ENCODE results near the gene PRRT1. TPM values are rescaled to one million over a fixed set of nuclear protein-coding genes. Genes with fewer than 3 reads are reported as not detected.
A peak's percentile ranks its signal among the peaks of the same experiment; 100 is the strongest.

PRRT1 gene
- total RNA-seq, 1 experiment from 2014 or later: 1.9 TPM

DNA sequence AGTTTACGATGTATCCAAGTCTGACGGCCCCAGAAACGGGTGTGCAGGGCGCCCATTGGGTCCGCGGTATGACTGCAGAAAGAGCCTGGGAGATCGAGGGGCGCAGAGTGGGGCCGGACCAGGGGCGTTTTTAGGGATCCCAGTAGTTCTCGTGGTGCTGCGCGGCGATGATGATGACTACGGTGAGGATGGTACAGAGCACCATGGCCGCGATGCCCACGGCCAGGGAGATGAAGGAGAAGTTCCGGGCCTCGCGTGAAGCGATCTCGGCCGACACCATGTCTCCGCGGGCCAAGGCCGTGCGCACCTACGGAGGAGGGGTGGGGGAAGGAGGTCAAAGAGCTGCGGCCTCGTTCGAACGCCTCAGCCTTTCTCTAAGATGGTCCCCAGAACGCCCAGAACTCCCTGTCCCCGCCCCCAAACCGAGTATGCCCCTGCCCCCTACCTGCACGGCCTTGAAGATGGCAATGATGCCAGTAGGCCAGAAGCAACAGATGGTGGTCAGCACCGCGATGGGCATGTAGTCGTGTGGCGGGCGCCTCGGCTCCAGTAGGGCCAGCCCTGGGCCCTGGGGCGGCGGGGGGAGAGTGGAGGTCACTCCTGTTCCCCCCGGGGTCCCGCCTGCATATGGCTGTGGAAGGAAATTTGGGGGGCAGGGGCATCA lies 2.5 kb downstream of the PRRT1 start:
- H3K4ac ChIP-seq (ENCODE audit: low read depth, low read length): no peak overlapping the region
- H2BK15ac ChIP-seq (ENCODE audit: low read depth, low read length): no peak overlapping the region
- no peak overlapping the region for H2BK5ac ChIP-seq (ENCODE audit: insufficient read length, low read length)
- H2BK120ac ChIP-seq (ENCODE audit: low read depth, low read length, poor library complexity, severe bottlenecking): no peak overlapping the region
- no peaks in the 10 kb centered on the region for H3K79me2 ChIP-seq (ENCODE audit: insufficient read depth, low read length)
- WGBS (ENCODE audit: extremely low coverage, insufficient read length, low lambda C conversion rate): no CpG with 5 or more reads among the region's 47 CpGs
- Mint-ChIP-seq H3K27ac (no peak overlapping the region; a peak in 2 of 7 replicates), H3K9me3 (no peaks in the 10 kb centered on the region; a peak in 1 of 5 replicates), H3K36me3 (ENCODE audit: insufficient read depth in 1 of 3, low read depth in 3 of 3) (peaks cover 0 to 8% (median 3%) of the 10 kb centered on the region in 3 experiments; a peak in 2 of 7 replicates), H3K4me1 (peaks cover 39 to 62% of the 10 kb centered on the region in 2 experiments), H3K27me3 (ENCODE audit: low read depth) (peaks cover 4% of the 10 kb centered on the region), H3K4me3 (peak overlapping the region in 1 of 2 experiments; percentile 53; a peak in 1 of 5 replicates)
- no peak overlapping the region for H2BK20ac ChIP-seq (ENCODE audit: low read depth, low read length, poor library complexity, severe bottlenecking)
- H3K27me3 ChIP-seq (ENCODE audit: insufficient read depth, low read length): no peaks in the 10 kb centered on the region; the same call in 1 of the 2 replicates
- no peak overlapping the region for H3K23ac ChIP-seq (ENCODE audit: insufficient read length, low read depth, low read length)
- no peak for TF ChIP-seq CTCF (conservative IDR thresholded peaks at IDR 0.05)
- DNase-seq: no peak
- H3K56ac ChIP-seq (ENCODE audit: insufficient read length, low read depth, low read length): no peak overlapping the region
- no peak overlapping the region for H2AFZ ChIP-seq (ENCODE audit: low read length)
- H3K27ac ChIP-seq (ENCODE audit: insufficient read length, low read depth, low read length): no peak overlapping the region
- H3K79me1 ChIP-seq (ENCODE audit: insufficient read depth, low read depth, low read length, poor library complexity, severe bottlenecking): no peaks in the 10 kb centered on the region
- no peak overlapping the region for H3K9ac ChIP-seq (ENCODE audit: extremely low read depth, insufficient read length, low read length)
- peaks cover 35% of the 10 kb centered on the region for H3K23me2 ChIP-seq (ENCODE audit: insufficient read length, low read depth, low read length, poor library complexity, severe bottlenecking)
- H2AK5ac ChIP-seq (ENCODE audit: insufficient read length, low read length): no peak overlapping the region
- H3T11ph ChIP-seq (ENCODE audit: low read length): no peak overlapping the region
- H3K4me2 ChIP-seq (ENCODE audit: insufficient read depth, insufficient read length, low read length): peak overlapping the region; percentile 81
- H2BK12ac ChIP-seq (ENCODE audit: insufficient read length, low read depth, low read length): no peak overlapping the region
- 0 out of 2 replicates have a peak overlapping the region, but pooled peaks have one; percentile 14 for H3K14ac ChIP-seq (ENCODE audit: insufficient read depth, low read length)
- H4K20me1 ChIP-seq (ENCODE audit: control insufficient read depth, insufficient read depth, insufficient read length): no peaks in the 10 kb centered on the region
- no peak overlapping the region for H4K8ac ChIP-seq (replicated peaks; ENCODE audit: insufficient read length, low read depth, low read length)
- no peaks in the 10 kb centered on the region for H3K9me3 ChIP-seq (ENCODE audit: control insufficient read depth, low read depth, low read length)
- H3K18ac ChIP-seq (ENCODE audit: insufficient read length, low read depth, low read length): no peak overlapping the region
- H4K5ac ChIP-seq (ENCODE audit: insufficient read length, low read depth, low read length): no peak overlapping the region
- peaks cover 9% of the 10 kb centered on the region for H3K4me1 ChIP-seq (ENCODE audit: insufficient read depth, low read length)
- H4K91ac ChIP-seq (ENCODE audit: insufficient read length, low read depth, low read length): no peak overlapping the region

All from H9 (cell line).